HG03135 (cell line): ENCODE data around the gene PDZD7.
A peak's percentile ranks its signal among the peaks of the same experiment; 100 is the strongest.
"Not testable (repeated sequence)": the region's sequence is repeated elsewhere in the genome, so short reads cannot be mapped to it uniquely, and the experiment has no call there.

Source experiments
- ATAC-seq: cut with Tn5 transposase; IDR thresholded peaks from one replicate; pipeline ENCODE4 v1.9.1; 2021; ENCODE audit warnings: mild to moderate bottlenecking, moderate library complexity; ENCODE audit not compliant: unreplicated experiment

PDZD7 gene

DNA sequence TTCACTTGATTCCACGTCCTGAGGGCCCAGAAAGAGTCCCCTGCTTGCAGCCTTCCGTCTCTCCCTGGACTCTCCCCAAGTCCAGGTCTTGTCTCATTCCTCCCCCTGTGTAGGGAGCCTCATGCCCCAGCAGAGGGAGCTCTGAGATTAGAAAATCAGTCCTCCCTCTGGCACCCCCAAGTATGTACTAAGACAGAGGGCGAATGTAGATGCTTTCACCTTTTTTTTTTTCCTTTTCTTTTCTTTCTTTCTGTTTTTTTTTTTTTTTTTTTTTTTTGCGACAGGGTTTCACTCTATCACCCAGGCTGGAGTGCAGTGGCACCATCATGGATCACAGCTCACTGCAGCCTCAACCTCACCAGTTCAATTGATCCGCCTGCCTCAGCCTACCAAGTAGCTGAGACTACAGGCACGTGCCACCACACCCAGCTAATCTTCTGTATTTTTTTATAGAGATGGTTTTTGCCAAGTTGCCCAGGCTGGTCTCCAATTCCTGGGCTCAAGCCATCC is 10.4 kb upstream of the PDZD7 start:
- peak; percentile 50 for ATAC-seq

DNA sequence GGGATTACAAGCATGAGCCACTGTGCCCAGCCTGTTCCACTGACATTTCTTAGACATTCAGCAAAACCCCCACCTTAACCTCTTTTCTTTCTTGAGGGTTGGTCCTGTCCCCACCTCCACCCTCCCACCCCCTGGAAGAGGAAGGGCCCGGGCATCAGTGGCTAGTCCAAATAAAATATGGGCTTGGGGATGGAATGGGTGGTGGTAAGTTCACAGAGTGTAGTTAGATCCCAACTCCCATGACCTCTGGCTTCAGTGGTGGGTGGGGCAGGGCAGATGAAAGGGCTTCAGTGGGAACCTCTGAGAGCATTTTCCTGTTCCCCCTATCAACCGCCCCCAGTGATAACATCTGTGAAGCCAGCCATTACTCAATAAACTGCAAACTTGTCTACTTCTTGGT is 9.9 kb upstream of the PDZD7 start:
- no peak for ATAC-seq

GRCh38 chr10:101040061-101040460 is 9.1 kb upstream of the PDZD7 start:
- no peak for ATAC-seq

- ATAC-seq, result no peak
Measured at GRCh38 chr10:101038484-101038883, 7.6 kb upstream of the PDZD7 start.

DNA sequence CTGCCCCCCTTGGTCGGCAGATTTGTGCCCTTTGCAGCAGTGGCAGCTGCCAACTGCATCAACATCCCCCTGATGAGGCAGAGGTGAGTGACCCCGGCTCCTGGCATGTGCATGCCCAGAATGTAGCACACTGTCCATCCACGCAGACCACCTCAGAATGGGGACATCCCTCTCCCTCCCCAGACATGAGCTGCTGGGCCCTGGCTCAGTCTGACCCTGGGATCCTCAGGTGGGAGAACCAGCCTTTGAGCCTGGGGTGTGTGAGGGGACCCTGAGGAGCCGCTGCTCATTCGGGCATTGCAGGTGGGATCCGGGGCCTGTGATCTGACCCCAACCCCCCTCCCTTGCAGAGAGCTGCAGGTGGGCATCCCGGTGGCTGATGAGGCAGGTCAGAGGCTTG is 5.8 kb upstream of the PDZD7 start:
- no peak for ATAC-seq

DNA sequence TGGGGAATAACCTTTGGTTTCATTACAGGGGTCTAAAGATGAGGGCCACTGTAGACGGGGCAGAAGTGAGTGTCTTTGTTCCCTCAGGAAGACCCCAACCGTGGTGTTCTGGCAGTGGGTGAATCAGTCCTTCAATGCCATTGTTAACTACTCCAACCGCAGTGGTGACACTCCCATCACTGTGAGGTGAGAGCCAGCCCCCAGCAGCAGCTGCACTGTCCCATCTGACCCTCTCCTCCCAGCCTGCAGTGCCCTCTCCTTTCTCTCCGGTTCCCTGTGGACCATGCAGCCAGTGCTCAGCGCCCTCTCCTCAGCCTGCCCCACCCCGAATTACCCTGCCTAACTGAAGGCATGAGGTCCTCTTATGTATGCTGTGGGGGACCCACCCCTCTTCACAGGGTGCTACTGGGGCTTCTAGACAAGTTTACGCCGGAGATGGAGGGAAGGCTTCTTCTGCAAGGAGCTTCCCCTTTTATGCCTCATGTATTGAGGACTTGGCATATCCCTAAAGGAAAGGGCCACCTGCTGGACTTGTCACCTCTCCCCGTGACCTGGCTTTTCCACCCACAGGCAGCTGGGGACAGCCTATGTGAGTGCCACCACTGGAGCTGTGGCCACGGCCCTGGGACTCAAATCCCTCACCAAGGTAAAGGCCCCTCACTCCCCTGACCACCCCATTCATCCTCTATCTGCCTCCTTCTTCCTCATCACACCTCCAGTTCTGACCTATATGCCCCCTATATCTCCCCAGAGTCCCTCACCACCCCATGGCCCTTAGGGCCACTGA is 5.2 kb upstream of the PDZD7 start:
- ATAC-seq, result no peak

GRCh38 chr10:101035314-101035713 is 4.4 kb upstream of the PDZD7 start:
- no peak for ATAC-seq

- ATAC-seq, result not testable (repeated sequence)
Measured at GRCh38 chr10:101034404-101034803, 3.5 kb upstream of the PDZD7 start.

- no peak for ATAC-seq
Measured at GRCh38 chr10:101033276-101033675, 2.3 kb upstream of the PDZD7 start.

DNA sequence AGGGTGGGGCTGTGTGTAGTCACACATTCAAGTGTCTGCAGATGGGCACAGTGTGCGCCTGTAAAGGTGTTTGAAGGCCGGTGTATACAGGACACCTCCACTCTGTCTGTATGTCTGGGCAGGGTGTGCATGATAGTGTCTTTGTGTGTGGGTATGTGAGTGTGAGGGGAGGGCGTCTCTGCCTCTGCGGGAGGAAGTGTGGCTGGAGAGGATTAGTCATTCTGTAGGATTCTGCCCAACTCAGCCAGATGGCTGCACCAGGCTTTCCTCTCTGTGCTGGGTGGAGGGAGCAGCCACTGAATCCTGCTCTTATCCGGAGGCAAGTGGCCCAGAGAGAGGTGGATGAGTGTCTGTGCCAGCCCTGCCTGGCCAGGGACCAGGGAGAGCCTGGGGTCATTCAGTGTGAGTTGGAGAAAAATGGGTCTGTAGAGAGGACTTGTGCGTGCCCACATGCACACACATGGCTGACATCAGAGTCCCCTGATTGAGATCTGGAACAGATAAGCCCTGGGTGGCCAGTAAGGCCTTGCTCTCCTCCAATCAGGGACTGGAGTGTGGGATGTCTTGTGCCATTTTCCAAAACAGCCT is 1.8 kb upstream of the PDZD7 start:
- ATAC-seq, result no peak

DNA sequence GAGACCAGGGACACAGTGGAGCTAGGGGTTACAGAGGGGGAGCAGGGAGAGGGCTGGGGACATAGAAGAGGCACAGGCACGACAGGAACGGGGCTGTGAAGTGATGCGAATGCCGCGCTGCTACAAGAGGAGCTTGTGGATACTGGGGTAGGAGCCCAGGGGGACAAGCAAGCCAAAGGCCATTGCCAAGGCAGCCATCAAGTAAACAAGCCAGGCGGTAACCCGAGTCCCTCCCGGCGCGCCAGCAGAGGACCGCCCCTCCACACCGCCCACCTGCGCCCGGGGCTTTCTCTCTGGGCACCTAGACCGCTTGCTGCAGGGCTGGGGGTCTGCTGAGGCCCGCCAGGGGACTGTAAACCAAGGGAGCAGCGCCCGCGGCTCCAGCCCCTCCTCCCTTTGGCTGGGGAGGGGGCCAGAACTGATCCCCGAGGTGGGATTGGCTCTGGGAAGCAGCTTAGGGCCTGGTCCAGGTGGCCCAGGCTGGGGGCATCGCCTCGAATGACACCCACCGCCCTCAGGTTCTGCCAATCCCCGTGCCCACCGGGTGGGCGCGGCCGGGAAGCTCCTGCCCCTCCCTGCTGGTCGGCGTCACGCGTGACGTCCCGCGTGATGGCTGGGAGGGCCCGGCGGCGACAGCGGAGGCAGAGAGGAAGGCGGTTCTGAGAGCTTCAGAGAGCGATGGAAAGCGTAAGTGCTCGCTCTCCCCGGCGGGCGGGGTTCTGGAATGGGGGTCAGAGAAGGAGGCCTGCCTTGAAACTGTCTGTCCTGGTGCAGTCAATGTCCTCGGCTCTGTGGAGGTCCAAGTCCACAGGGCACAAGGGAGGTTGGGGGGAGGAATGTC is 1.1 kb upstream of the PDZD7 start:
- no peak for ATAC-seq

DNA sequence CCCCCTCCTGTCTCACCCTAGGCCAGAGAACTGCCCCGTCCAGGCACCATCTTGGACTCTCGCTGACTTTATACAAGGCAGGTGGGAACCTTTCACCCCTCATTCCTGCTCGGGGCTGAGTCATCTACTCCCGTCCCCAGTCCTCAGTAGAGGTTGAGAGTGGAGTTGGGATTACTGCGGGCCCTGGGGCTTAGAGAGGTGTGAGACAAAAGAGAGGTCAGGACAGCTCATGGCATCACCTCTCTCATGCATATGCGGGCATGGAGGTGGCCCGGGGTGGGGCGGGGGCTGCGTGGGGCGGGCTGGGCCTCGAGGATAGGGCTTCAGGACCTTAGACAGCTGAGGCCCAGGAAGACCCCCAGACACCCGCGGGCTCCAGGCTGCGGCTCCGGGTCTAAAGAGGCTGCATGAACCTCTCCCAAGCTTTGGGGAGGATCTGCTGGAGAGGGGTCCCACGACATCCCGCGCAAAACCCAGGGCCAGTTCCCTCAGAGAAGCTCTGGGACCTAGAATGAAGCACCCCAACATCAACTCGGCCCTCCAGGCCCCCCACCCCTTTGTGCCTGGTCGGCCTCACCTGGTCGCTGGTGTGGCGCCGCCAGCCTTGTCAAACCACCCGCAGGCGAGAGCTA is 317 bp downstream of the PDZD7 start:
- no peak for ATAC-seq

- no peak for ATAC-seq
Measured at GRCh38 chr10:101029520-101030295, 1.2 kb downstream of the PDZD7 start.

DNA sequence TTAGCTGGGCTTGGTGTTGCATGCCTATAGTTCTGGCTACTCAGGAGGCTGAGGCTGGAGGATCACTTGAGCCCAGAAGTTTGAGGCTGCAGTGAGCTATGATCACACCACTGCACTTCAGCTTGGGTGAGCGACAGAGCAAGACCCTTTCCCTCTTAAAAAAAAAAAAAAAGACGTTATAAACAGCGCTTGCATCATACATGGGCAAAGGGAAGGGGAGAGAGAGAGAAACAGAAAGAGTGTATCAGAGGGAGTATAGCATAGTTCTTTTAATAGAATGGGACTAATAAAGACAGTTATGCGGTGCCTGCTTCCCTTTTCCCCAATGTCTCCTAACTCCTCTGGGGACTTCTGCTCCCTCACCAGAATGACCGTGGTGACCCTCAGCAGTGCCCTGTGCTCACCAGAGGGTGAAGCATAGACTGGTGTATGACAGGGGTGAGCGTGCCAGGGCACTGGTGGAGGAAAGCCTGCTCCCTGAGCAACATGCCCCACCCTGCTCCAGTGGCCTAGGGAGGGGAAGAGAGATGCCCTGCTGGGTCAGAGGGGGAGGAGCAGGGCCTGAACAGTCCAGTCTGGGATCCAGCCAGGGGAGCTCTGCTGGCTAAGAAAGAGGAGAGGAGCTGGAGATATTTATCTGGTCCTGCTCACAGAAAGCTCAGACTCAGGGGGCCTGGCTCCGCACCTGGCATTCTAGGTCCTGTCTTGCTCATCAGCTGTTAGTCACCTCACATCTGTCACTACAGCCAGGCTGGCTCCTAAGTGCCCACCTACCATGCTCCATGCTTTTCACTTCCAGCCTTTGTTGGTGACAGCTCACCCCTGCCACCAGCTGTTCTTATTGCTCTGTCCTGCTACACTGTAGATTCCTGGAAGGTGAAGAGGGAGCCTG is 2.2 kb downstream of the PDZD7 start:
- no peak for ATAC-seq

GRCh38 chr10:101027106-101027720 is 3.7 kb downstream of the PDZD7 start:
- ATAC-seq, result no peak

- no peak for ATAC-seq
Measured at GRCh38 chr10:101022967-101023705, 7.8 kb downstream of the PDZD7 start.

GRCh38 chr10:101021692-101022251 is 9.2 kb downstream of the PDZD7 start:
- ATAC-seq, result no peak

- no peak for ATAC-seq
Measured at GRCh38 chr10:101021239-101021638, 9.7 kb downstream of the PDZD7 start.
